Measurements from ENCODE around the gene KMT2A. TPM values are rescaled to one million over a fixed set of nuclear protein-coding genes. Genes with fewer than 3 reads are reported as not detected.
"Not testable (repeated sequence)": the region's sequence is repeated elsewhere in the genome, so short reads cannot be mapped to it uniquely, and the experiment has no call there.

KMT2A gene
- total RNA-seq, 1 experiment from 2014 or later, result 62.0 TPM

- H3K36me3 Mint-ChIP-seq (ENCODE audit: insufficient read depth in 1 of 3, low read depth in 3 of 3), result peaks cover 64 to 83% (median 77%) of the 10 kb centered on the region in 3 experiments; a peak in 6 of 7 replicates
- no peak for DNase-seq
These were observed 40.4 kb downstream of the KMT2A start for GRCh38 chr11:118476676-118477075.

GRCh38 chr11:118481238-118481637 is 44.9 kb downstream of the KMT2A start:
- H3K23me2 ChIP-seq (ENCODE audit: insufficient read length, low read depth, low read length, poor library complexity, severe bottlenecking); H3K9ac ChIP-seq (ENCODE audit: extremely low read depth, insufficient read length, low read length); DNase-seq; H3K79me1 ChIP-seq (ENCODE audit: insufficient read depth, low read depth, low read length, poor library complexity, severe bottlenecking); H3K56ac ChIP-seq (ENCODE audit: insufficient read length, low read depth, low read length); H4K20me1 ChIP-seq (ENCODE audit: control insufficient read depth, insufficient read depth, insufficient read length); H2AFZ ChIP-seq (ENCODE audit: low read length); H3K9me3 ChIP-seq (ENCODE audit: control insufficient read depth, low read depth, low read length); H3K4me3 Mint-ChIP-seq; H2AK5ac ChIP-seq (ENCODE audit: insufficient read length, low read length); H3K14ac ChIP-seq (ENCODE audit: insufficient read depth, low read length); H3K9me3 Mint-ChIP-seq; H3K4me1 Mint-ChIP-seq; H3T11ph ChIP-seq (ENCODE audit: low read length); H2BK20ac ChIP-seq (ENCODE audit: low read depth, low read length, poor library complexity, severe bottlenecking); H3K23ac ChIP-seq (ENCODE audit: insufficient read length, low read depth, low read length); H3K4me2 ChIP-seq (ENCODE audit: insufficient read depth, insufficient read length, low read length); H2BK15ac ChIP-seq (ENCODE audit: low read depth, low read length); H4K8ac ChIP-seq (replicated peaks; ENCODE audit: insufficient read length, low read depth, low read length); H3K4ac ChIP-seq (ENCODE audit: low read depth, low read length); H3K27me3 ChIP-seq (ENCODE audit: insufficient read depth, low read length); H2BK120ac ChIP-seq (ENCODE audit: low read depth, low read length, poor library complexity, severe bottlenecking); H4K91ac ChIP-seq (ENCODE audit: insufficient read length, low read depth, low read length); H4K5ac ChIP-seq (ENCODE audit: insufficient read length, low read depth, low read length); H2BK12ac ChIP-seq (ENCODE audit: insufficient read length, low read depth, low read length); H3K27me3 Mint-ChIP-seq (ENCODE audit: low read depth); H3K27ac Mint-ChIP-seq; H3K27ac ChIP-seq (ENCODE audit: insufficient read length, low read depth, low read length); H3K79me2 ChIP-seq (ENCODE audit: insufficient read depth, low read length); H3K18ac ChIP-seq (ENCODE audit: insufficient read length, low read depth, low read length); H2BK5ac ChIP-seq (ENCODE audit: insufficient read length, low read length); H3K4me1 ChIP-seq (ENCODE audit: insufficient read depth, low read length): not testable (repeated sequence)
- no CpG with 5 or more reads among the region's 1 CpG for WGBS (ENCODE audit: extremely low coverage, insufficient read length, low lambda C conversion rate)
- peaks cover 48 to 90% (median 84%) of the 10 kb centered on the region in 3 experiments for H3K36me3 Mint-ChIP-seq (ENCODE audit: insufficient read depth in 1 of 3, low read depth in 3 of 3)

More at GRCh38 chr11:118476676-118477075, 40.4 kb downstream of the KMT2A start:
- WGBS (ENCODE audit: extremely low coverage, insufficient read length, low lambda C conversion rate), result no CpG with 5 or more reads among the region's 7 CpGs
- no peak overlapping the region for H2AK5ac ChIP-seq (ENCODE audit: insufficient read length, low read length)
- H3K4me1 ChIP-seq (ENCODE audit: insufficient read depth, low read length), result no peaks in the 10 kb centered on the region
- H3K56ac ChIP-seq (ENCODE audit: insufficient read length, low read depth, low read length), result no peak overlapping the region
- no peak overlapping the region for H3K4me2 ChIP-seq (ENCODE audit: insufficient read depth, insufficient read length, low read length)
- H2AFZ ChIP-seq (ENCODE audit: low read length), result no peak overlapping the region
- H4K20me1 ChIP-seq (ENCODE audit: control insufficient read depth, insufficient read depth, insufficient read length), result no peaks in the 10 kb centered on the region
- no peak overlapping the region for H3K14ac ChIP-seq (ENCODE audit: insufficient read depth, low read length)
- Mint-ChIP-seq H3K27me3 (ENCODE audit: low read depth) (no peaks in the 10 kb centered on the region), H3K4me3 (no peak overlapping the region), H3K4me1 (no peaks in the 10 kb centered on the region), H3K9me3 (no peaks in the 10 kb centered on the region), H3K27ac (no peak overlapping the region; a peak in 2 of 7 replicates)
- no peak overlapping the region for H3K23ac ChIP-seq (ENCODE audit: insufficient read length, low read depth, low read length)
- H3K18ac ChIP-seq (ENCODE audit: insufficient read length, low read depth, low read length), result no peak overlapping the region
- no peak for TF ChIP-seq CTCF (conservative IDR thresholded peaks at IDR 0.05)
- no peak overlapping the region for H4K91ac ChIP-seq (ENCODE audit: insufficient read length, low read depth, low read length)
- H3K4ac ChIP-seq (ENCODE audit: low read depth, low read length), result no peak overlapping the region
- no peak overlapping the region for H3T11ph ChIP-seq (ENCODE audit: low read length)
- H2BK12ac ChIP-seq (ENCODE audit: insufficient read length, low read depth, low read length), result no peak overlapping the region
- H2BK20ac ChIP-seq (ENCODE audit: low read depth, low read length, poor library complexity, severe bottlenecking), result no peak overlapping the region
- H3K27me3 ChIP-seq (ENCODE audit: insufficient read depth, low read length), result no peaks in the 10 kb centered on the region
- H2BK15ac ChIP-seq (ENCODE audit: low read depth, low read length), result no peak overlapping the region
- H3K27ac ChIP-seq (ENCODE audit: insufficient read length, low read depth, low read length), result no peak overlapping the region
- H4K5ac ChIP-seq (ENCODE audit: insufficient read length, low read depth, low read length), result no peak overlapping the region
- peaks cover 7% of the 10 kb centered on the region for H3K79me1 ChIP-seq (ENCODE audit: insufficient read depth, low read depth, low read length, poor library complexity, severe bottlenecking)
- H3K9me3 ChIP-seq (ENCODE audit: control insufficient read depth, low read depth, low read length), result no peaks in the 10 kb centered on the region
- no peaks in the 10 kb centered on the region for H3K23me2 ChIP-seq (ENCODE audit: insufficient read length, low read depth, low read length, poor library complexity, severe bottlenecking)
- H2BK120ac ChIP-seq (ENCODE audit: low read depth, low read length, poor library complexity, severe bottlenecking), result no peak overlapping the region
- H2BK5ac ChIP-seq (ENCODE audit: insufficient read length, low read length), result no peak overlapping the region
- H3K79me2 ChIP-seq (ENCODE audit: insufficient read depth, low read length), result no peaks in the 10 kb centered on the region
- H3K9ac ChIP-seq (ENCODE audit: extremely low read depth, insufficient read length, low read length), result no peak overlapping the region
- H4K8ac ChIP-seq (replicated peaks; ENCODE audit: insufficient read length, low read depth, low read length), result no peak overlapping the region
